HG03196 (cell line): Measurements from ENCODE around the gene EYS.
"Not testable (repeated sequence)": the region's sequence is repeated elsewhere in the genome, so short reads cannot be mapped to it uniquely, and the experiment has no call there.

Source experiments
- ATAC-seq: cut with Tn5 transposase; IDR thresholded peaks from one replicate; pipeline ENCODE4 v1.9.1; 2021; ENCODE audit not compliant: unreplicated experiment

EYS gene

DNA sequence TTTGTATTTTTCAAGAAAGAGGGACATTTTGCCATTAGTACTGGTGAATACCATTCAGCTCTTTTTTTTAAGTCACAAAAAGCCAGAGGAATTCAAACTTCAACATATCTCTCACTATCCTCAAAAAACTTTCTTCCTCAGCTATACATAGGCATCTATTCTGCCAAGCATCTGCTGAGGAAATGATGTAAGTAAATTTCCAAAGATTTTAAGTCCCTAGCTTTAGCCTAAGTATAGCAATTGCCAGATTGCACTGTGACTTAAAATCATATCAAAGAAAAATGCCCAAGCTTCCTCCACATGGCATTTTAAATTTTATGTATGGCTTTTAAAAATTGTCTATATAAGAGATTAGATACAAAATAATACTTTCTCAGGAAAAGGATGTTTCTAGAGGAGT, 237.4 kb downstream of the EYS start:
- no peak for ATAC-seq

GRCh38 chr6:65468307-65468706, 238.7 kb downstream of the EYS start:
- ATAC-seq: no peak

DNA sequence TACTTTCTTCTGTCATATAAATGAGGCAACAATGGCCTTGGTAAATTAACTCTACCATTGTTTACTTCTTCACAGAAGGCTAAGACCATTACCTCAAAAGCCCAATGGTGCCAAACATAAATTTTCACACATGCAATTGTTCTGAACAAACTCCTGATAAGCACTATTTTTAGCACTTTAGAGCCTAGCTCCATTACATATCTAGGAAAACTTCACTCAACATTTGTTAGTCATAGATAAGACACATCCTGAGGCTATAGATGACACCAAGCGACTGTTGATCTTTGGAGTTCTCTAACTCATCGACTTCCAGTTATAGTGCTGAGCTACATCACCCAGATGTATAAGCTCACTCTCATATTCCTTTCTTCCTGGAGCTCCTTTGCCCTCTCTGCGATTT, 245.9 kb downstream of the EYS start:
- no peak for ATAC-seq

GRCh38 chr6:65452333-65452732, 254.7 kb downstream of the EYS start:
- ATAC-seq: no peak

- no peak for ATAC-seq
These were observed 256.6 kb downstream of the EYS start for GRCh38 chr6:65450451-65450850.

- no peak for ATAC-seq
These were observed 257.1 kb downstream of the EYS start for GRCh38 chr6:65449926-65450325.

DNA sequence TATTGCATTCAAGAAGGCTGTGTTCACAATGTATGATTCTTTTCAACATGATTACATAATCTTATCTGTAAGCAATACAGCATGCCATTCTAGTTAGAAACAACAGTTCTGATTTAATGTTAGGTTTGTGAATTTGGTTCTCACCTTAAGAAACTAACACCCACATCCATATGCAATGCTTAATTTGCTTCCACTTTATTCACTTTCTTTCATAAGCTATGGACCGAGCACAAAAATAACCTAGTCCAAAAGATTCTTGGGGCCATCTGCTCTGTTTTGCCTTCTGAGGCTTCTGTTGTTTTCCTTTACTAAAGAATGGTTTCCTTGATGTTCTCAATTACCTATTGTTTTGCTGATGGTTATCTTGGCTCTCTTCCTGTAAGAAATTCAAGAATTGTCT, 258.2 kb downstream of the EYS start:
- no peak for ATAC-seq

- ATAC-seq: no peak
These were observed 270.7 kb downstream of the EYS start for GRCh38 chr6:65436281-65436680.

GRCh38 chr6:65416621-65417020, 290.4 kb downstream of the EYS start:
- ATAC-seq: no peak

DNA sequence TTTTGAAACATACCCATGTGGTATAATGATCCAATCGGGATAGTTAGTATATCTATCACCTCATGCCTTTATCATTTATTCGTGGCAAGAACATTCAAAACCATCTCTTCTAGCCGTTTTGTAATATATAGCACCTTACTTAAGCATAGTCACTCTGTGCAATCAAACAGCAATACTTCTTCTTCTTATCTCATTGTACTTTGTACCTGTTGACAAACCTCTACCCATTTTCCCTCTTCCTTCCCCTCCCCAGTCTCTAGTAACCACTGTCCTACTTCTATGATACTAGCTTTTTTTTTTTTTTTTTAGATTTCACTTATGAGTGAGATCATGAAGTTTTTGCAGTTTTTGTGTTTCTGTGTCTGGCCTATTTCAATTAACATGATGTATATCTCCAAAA, 296.7 kb downstream of the EYS start:
- ATAC-seq: no peak

GRCh38 chr6:65402564-65402963, 304.5 kb downstream of the EYS start:
- ATAC-seq: no peak

- no peak for ATAC-seq
These were observed 307.5 kb downstream of the EYS start for GRCh38 chr6:65399355-65400084.

DNA sequence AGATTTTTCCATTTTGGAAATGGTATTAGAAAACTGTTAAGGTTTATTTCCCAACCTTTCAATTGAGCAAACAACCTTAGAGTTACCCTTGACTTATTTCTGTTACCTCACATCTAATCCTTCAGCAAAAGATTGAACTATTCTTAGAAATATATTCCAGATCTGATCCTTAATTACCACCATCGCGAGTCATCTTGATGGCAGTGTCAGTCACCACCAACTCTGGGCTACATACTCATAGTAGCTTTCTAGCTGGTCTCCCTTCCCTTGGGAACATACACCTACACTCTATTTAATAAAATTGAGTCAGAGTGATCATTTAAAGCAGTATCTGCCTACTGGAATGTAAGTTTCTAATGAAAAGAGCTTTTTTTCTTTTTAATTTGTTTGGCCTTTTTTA, 308.2 kb downstream of the EYS start:
- no peak for ATAC-seq

GRCh38 chr6:65350530-65350929, 356.5 kb downstream of the EYS start:
- no peak for ATAC-seq

DNA sequence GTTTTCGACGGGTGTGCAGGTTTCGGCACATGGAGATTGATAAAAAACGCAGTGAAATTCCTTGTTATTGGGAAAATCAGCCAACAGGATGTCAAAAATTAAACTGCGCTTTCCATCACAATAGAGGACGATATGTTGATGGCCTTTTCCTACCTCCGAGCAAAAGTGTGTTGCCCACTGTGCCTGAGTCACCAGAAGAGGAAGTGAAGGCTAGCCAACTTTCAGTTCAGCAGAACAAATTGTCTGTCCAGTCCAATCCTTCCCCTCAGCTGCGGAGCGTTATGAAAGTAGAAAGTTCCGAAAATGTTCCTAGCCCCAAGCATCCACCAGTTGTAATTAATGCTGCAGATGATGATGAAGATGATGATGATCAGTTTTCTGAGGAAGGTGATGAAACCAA, 404.4 kb downstream of the EYS start:
- not testable (repeated sequence) for ATAC-seq

DNA sequence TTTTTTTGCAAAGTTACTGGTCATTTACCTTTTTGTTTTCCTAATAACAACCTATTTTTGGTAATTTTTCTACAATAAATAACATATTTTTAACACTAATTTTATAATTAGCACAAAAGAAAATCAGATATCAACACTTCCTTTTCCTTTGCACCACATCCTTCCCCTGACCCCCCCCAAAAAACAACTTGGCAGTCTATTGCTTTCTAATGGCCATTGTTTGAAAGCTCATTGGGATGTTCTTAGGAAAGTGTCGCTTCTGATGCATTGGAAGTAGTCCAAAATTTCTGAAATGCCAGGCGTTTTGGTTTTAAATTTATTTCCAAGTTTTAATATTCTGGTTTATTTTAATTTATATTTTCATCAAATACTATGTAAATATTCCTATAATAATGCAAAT, 407.8 kb downstream of the EYS start:
- no peak for ATAC-seq

- ATAC-seq: no peak
These were observed 411.2 kb downstream of the EYS start for GRCh38 chr6:65295812-65296211.

DNA sequence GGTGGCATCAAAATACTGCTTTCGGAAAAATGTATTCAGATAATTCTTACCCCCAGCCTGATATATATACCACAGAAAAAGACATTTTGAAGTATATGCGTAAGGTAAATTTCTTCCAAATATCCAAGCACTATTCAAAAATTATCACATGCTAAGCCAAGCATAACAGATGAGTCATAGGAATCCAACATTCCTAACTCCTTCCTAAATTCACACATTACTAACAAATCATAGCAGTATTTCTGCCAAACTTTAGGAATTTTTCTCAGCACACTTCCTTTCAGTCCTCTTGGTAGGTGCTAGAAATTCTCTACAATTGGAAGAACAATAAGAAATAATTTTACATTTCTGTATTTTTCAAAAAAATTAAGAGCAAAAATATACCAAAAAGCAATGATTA, 417.5 kb downstream of the EYS start:
- no peak for ATAC-seq

DNA sequence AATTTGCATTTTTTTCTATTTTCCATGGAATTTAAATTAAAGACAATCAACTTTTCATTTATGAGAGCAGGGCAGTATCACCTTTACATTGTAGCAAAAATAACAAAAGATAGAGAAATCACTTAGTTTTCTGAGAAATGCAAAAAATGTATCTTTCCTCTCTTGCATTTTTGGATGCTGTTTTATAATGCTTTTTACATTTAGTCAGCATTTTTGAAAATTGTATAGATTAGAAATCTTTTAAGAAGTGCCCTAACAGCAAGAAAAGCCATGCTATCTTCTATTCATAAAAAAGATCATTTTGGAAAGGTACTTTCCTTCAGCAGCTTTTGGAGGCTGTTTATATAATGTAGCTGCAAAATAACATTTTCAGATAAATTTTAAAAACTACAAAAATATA, 421.8 kb downstream of the EYS start:
- ATAC-seq: no peak

- no peak for ATAC-seq
These were observed 427.0 kb downstream of the EYS start for GRCh38 chr6:65280060-65280459.

DNA sequence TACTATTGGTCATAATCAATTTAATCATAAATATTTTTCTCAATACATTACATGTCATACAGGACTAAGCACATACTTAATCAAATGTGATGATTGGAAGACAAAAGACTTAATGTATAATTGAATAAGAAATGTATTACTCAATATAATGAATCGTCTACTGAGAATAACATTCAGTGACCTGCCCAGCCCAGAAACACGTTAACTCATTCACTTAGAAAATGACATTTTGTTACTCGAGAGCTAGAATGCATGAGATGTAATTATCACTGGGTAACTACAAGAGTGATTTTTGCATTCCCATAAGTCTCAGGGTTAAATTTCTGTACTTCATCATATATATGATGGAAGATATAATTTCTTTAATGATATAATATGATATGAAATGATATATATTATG, 444.8 kb downstream of the EYS start:
- no peak for ATAC-seq

DNA sequence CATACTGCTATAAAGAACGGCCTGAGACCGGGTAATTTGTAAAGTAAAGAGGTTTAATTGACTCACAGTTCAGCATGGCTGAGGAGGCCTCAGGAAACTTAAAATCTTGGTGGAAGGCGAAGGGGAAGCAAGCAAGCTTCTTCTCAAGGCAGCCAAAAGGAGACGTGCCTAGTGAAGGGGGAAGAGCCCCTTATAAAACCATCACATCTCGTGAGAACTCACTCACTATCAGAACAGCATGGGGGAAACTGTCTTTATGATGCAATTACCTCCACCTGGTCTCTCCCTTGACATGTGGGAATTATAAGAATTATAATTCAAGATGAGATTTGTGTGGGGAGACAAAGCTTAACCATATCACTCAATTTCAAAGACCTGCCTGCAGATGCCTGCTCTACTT, 447.0 kb downstream of the EYS start:
- no peak for ATAC-seq

- no peak for ATAC-seq
These were observed 448.0 kb downstream of the EYS start for GRCh38 chr6:65259059-65259458.
